GM19099 (cell line): ENCODE data around the gene TCF4.

Experiments
- POLR2A ChIP-seq: IDR thresholded peaks from 3 replicates; pipeline ENCODE4 v1.6.1; 2011; ENCODE audit warnings: low read depth; ENCODE audit not compliant: insufficient read length; ENCODE audit errors: extremely low read depth

TCF4 gene

DNA sequence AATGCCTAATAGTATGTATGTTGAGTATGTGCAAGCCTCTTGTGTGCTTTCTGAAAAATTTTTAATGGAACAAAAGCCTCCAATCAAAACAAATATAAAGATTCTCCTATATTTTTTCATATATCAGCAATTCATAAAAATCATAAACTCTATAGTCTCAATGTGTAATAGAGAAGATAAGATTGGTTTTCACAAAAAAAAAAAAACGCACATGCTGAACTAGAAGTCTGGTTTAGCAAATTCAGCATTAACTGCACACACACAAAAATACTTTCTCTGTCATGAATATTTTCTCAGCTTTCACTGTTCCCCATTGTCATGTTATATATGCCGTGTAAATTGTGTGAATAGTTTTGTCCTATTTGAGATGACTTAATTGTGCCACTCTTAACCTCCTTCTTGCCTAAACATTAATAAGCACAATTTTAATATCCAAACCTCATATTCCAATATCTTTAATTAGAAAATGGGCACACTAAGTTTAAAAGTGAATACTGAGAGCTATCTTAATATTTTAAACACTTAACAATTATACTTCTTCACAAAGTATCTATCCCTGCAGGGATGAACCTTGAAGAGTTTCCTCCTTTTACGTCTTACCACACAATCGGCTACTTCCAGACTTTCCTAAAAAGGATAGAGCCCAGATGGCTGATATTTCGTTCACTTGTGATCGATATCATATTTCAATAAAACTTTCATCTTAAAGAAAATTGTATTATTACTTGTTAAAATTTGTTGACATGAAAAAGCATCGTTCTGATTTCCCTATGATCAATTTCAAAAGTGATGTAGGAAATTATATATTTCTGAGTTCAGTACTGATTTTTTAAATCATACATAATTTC, 242.7 kb downstream of the TCF4 start:
- no peak for TF ChIP-seq POLR2A

DNA sequence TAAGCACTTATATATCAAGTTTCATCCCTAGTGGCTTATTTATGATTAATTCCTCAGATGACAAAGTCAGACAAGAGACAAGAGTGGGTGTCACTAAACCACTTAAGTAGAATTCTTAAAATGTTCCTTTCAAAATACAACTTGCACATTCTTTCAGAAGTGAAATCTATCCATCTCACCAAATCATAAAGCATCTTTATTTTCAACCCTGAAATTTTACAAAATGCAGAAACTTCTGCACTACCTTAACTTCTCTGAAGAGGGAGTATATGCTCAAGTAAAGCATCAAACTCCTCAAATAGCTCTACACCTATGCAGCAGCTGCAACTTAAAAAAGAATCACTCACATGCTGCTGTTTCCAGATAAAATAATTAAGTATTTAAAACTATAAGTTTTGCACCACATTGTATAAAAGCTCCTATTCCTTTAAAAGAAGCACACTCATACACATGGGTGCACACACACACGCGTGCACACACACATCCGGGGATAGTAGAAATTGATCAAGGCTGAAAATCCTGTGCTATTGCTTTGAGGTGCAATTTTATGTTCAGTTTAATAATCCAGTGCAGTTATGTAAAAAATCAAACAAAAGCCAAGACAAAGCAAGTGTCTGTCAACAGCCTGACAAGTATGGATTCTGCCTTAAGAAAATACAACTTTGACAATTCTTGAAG, 244.5 kb downstream of the TCF4 start:
- TF ChIP-seq POLR2A: no peak

DNA sequence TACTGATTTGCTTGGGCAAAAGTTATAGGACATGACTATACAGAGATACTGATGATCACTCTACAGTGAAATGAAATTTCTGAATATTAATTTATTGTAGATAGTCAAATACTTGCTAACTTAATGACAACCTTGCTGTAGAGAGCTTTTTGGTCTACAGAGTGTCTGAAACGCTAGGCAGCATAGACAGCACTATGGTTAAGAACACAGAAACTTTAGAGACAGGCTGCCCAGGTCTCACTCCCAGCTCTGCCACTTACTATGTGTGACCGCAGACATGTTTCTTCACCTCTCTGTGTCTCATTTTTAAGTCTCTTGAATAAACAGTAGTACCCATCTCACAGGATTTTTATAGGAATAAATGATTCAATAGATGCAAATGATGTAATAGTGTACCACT, 247.0 kb downstream of the TCF4 start:
- TF ChIP-seq POLR2A: no peak

DNA sequence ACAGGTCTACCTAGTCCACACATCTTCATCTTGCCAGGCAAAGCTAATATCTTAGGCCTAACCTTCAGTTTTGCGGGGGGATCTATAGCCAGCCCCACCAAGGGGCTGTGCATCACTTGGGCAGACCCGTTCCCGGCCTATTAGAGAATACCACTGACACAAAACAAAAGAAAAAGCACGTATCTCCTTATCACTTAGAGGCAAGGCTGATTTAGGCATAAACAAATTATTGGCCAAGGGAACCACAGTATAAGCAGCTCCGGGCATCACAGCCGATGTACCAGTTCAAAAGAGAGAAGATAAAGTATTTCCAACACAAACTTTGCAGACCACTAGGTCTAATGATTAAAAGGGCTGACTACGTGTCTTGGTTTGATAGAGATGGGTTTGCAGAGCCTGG, 248.0 kb downstream of the TCF4 start:
- TF ChIP-seq POLR2A: no peak

DNA sequence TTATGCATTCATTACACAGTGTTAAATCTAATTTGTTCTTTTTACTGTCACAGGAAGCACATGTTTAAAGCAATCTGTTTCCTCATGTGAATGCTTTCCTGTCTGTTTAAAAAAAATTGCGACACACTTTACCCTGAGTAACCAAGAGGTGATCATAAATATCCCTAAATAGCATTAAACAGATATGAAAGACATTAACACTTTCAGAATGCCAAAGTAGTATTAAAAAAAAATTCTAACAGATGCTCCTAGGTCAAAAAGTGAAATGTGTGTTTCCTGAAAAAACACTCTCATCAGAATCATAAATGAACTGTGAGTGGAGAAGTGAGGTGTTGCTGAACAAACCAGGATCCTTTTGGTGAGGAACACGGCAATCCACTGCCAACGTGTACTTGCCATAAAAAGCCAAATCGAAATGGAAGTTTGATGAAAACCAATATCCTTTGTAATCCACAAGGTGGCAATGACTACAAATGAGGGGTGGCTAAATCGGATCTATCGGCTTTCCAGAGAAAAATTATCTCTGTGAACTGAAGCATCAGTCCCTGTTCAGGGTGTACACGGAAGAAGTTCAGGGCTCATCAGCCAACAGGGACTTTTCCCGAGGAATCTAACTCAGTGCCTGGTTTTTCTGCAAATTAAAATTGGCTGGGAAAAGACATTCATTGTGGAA, 248.9 kb downstream of the TCF4 start:
- no peak for TF ChIP-seq POLR2A

DNA sequence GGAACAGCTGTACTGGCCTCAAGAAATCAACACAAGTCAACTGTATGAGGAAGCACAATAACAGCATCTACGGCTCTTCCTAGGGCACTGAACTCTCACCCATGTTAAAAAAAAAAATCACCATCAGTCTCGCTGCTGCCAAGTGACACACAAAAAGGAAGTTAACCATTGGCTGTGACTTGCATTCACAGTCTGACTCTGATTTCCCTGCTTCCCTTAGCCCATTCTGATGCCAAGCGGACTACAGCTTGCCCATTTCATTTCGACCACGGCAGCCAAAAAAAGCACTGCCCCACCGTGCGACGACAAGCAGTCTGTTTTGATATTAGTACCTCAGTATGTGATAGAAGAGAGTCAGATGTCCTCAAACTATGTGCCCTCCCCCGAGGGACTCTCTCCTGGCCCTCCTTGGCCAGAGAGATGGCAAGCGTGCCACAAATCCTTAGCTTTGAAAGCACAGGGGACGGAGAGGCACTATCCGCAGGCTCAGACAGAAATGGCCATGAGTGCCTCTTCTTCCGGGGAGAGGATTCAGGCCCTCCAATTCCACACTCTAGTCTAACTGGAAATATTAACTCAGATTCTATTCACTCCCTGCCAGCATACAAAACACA, 250.0 kb downstream of the TCF4 start:
- no peak for TF ChIP-seq POLR2A

DNA sequence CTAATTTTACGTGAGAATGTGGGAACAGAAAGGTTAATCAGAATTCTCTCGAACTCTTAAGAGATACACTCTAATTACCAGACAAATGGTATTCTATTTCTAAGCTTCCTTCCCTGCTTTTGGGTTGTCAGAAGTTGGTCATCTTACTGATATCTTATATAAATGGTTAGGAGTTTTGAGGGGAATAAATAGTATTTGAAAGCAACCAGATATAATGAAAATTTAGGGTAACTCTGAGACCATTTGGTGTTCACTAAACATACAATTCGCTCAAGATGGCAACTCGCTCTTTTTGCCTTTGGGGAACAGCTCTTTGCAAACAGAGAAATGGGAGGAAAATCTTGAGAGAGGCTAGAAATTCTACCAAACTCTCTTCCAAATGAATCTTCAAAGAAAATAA, 250.9 kb downstream of the TCF4 start:
- no peak for TF ChIP-seq POLR2A

DNA sequence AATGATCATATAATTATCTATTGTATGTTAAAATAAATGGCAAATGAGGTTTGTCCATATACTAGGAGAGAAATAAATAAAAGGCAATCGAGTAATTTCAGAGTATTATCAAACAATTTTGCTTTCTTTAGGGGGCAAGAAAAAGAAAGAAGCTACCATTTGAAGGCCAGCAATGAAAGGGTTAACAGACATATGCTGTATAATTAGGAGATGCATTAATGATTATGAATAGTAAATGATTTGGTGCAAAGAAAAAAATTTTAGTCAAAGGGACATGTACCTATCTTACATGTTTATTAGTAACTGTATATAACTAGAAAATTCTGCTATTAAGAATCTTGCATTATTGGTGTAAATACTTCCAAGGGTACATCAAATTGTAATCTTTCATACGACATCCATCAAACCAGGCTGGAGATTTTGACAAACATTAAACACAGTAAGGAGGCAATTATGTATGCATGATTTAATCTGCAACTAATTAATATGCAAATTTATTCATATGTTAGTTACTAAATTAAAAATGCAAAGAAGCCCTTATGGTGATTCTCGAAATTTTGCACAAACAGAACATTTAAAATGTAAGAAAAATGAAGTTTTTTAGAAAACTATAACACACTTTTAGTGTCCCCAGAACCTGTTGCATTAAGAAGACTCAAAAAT, 251.4 kb downstream of the TCF4 start:
- no peak for TF ChIP-seq POLR2A

DNA sequence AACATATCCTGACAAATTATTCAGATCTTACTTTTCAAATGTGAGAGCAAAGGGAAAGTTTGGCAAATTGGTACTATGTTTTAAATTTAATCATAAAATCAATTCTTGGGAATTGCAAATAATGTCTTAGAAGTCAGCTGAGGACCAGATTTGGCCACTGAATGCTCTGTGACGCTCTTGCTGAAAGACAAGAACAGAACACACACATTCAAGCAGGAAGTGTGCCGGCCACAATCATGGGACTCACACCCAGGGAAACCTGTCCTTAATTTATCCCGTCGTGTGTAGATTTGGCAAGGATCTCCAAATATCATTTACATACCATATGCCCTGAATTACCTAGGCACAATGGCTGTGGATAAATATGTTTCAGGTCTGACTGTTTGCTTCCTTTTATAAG, 253.1 kb downstream of the TCF4 start:
- no peak for TF ChIP-seq POLR2A

DNA sequence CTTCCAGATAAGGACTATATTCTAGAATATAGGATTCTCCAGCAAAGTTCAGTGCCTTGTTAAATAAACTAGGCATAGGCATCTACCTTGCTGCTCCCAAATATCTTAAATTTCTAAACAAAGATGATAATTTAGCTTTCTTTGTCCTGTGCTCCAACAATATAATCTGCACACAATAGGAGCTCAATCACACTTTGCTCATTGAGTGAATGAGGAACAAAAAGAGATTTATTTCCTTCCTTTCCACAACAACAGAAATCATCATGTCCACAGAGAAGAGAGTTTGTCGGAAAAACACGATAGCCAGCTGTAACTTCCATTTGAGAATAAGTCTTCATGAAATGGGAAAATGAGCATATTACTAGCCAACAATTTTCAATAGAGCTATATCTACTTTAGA, 256.7 kb downstream of the TCF4 start:
- no peak for TF ChIP-seq POLR2A

DNA sequence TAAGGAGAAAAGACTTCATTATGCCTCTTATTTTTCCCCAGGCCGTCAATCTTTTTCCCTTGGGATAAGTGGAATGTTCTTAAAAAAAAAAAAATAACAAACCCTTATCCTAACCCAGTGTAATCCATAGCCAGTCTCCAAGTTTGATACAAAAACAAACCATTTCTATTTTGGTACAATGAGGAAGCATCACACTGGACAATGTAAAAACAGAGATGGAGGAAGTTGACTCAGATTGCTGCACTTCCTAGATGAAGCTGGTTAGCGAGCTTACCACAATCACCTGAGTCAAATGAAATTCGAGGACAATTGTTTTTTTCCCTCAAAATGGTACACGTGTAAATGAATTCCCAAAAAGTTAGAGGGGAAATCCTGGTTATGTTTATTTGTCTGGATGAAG, 259.7 kb downstream of the TCF4 start:
- TF ChIP-seq POLR2A: no peak

DNA sequence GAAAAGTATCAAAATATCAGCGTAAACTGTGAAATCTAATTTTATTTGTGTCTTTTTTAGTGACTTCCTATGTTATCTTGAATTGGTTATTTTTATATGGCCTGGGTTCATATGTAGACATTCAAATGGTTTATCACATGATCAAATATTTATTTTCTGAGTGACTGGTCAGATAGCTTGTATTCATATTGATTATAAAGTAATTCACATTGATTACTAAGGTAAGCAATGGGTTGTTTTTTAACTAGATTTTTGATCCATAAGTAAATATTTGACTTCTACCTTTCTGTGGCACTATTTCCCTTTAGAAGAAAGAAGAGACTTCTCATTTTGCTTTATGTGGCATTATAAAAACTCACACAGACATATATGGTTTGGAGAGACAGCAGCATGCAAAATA, 260.5 kb downstream of the TCF4 start:
- TF ChIP-seq POLR2A: no peak

DNA sequence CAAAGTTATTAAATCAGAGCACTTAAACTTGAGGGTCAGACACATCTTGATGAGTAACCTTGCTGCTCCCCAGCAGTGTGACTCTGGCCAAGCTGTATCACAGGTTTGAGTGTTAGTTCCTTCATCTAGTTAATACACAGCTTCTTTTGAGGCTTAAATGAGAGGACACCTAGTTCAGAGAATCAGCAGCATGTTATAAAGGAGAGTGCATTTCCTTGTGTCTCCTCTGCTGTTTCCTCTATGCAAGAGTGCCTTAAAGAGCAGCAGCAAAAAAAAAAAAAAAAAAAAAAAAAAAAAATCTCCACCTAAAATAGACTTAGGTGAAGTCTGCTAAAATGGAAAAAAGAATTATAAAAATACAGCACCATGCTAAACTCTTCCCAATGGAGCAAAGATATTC, 261.9 kb downstream of the TCF4 start:
- no peak for TF ChIP-seq POLR2A

DNA sequence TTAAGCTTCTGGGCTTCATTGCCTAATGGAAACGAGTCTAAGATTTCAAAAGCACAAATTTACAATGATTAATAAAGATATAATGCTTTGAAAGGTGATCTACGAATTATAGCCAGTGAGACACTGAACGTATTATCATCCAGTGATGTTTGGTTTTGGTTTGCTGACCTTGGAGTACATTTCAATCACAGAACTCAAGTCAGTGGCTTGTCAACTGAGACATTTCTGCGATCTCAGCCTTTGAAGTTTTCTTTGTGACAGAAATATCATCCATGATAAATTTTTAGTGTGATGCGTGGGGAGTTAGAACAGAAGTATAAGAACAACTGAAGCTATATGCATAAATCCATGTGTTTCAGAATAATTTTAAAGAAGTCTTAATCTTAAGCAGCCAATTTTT, 263.8 kb downstream of the TCF4 start:
- no peak for TF ChIP-seq POLR2A

DNA sequence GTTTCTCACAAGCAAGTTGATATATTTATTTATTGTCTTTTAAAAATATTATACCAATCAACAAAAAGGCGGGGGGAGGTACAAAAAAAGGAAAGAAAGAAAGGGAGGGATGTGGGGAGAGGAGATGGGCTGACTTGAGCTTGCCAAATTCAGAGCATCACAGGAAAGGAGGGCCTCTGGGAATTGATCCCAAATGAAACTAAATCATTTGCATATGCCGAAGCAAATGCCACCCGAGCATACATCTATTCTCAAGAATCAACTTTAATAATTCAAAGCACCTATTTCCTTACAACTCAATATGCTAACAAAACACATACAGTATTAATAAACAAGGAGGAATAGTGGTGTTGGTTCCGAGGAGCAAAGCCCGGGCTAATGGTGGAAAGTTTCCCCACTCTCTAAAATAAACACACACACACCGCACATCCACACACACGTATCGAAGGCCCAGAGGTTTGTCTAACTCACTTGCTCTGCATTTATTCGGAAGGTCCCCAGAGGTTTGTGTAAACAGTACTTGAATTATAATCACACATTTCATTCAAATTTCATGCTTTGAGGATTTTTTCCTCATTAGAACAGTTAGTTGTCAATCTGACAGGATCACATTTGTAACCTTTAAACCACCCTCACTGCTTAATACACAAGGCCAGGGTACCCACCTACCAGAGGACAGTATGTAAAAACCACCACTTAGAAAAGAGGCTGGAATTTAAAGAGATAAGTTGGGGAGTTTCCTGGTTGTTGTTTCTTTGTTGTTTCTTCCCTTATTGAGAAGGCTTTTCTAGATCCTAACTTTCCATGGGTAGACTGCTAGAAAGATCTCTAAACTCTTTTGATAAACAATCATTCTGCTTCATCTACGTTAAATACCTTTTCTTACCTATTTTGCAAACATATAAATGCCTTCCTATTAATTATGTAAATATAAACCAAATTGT, 264.7 kb downstream of the TCF4 start:
- TF ChIP-seq POLR2A: peak; percentile 30
